ENCODE results near the gene IL6. TPM values are rescaled to one million over a fixed set of nuclear protein-coding genes. Genes with fewer than 3 reads are reported as not detected.

The IL6 gene
- total RNA-seq, 1 experiment from 2014 or later = not detected

DNA sequence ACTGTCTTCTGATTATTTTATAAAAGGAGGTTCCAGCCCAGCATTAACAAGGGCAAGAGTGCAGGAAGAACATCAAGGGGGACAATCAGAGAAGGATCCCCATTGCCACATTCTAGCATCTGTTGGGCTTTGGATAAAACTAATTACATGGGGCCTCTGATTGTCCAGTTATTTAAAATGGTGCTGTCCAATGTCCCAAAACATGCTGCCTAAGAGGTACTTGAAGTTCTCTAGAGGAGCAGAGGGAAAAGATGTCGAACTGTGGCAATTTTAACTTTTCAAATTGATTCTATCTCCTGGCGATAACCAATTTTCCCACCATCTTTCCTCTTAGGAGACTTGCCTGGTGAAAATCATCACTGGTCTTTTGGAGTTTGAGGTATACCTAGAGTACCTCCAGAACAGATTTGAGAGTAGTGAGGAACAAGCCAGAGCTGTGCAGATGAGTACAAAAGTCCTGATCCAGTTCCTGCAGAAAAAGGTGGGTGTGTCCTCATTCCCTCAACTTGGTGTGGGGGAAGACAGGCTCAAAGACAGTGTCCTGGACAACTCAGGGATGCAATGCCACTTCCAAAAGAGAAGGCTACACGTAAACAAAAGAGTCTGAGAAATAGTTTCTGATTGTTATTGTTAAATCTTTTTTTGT lies 2.3 kb downstream of the IL6 start:
- ChIA-PET CTCF (interaction anchor here (1.3 to 7.4 kb wide), 5 partner anchors 7 to 326 kb away, joined by 5 to 195 read pairs (median 8); no protein-coding TSS in a partner anchor), RAD21 (ENCODE audit: low non-redundant PET in 1 of 2, low total read pairs in 2 of 2, uncharacterized antibody in 2 of 2, unreplicated experiment in 2 of 2) (no interaction called here), POLR2A (no interaction called here)
- no TSS peak for BruUV-seq (replicated peaks)
- no peaks in the 10 kb centered on the region for H3K36me3 ChIP-seq (ENCODE audit: control insufficient read depth in 1 of 2, insufficient read depth in 2 of 2, low read length in 2 of 2)
- H3K9ac ChIP-seq (ENCODE audit: low read length) = no peak overlapping the region
- no peak overlapping the region for H2AFZ ChIP-seq (ENCODE audit: low read depth, low read length, poor library complexity, severe bottlenecking)
- DNase-seq (ENCODE audit: low read depth, low spot score) = no peak
- TF ChIP-seq, protein P1, sequence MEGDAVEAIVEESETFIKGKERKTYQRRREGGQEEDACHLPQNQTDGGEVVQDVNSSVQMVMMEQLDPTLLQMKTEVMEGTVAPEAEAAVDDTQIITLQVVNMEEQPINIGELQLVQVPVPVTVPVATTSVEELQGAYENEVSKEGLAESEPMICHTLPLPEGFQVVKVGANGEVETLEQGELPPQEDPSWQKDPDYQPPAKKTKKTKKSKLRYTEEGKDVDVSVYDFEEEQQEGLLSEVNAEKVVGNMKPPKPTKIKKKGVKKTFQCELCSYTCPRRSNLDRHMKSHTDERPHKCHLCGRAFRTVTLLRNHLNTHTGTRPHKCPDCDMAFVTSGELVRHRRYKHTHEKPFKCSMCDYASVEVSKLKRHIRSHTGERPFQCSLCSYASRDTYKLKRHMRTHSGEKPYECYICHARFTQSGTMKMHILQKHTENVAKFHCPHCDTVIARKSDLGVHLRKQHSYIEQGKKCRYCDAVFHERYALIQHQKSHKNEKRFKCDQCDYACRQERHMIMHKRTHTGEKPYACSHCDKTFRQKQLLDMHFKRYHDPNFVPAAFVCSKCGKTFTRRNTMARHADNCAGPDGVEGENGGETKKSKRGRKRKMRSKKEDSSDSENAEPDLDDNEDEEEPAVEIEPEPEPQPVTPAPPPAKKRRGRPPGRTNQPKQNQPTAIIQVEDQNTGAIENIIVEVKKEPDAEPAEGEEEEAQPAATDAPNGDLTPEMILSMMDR (IDR thresholded peaks at IDR 0.05 in 2 of 3, conservative IDR thresholded peaks at IDR 0.05 in 1 of 3; ENCODE audit: borderline replicate concordance in 1 of 3, insufficient read depth in 1 of 3, low read depth in 2 of 3, low read length in 2 of 3) = no peak
- no peak for TF ChIP-seq ZNF274 (IDR thresholded peaks at IDR 0.05; ENCODE audit: low read depth, low read length)
- no peak for TF ChIP-seq SIN3A (IDR thresholded peaks at IDR 0.05; ENCODE audit: low read depth)
- no peak for TF ChIP-seq TCF7L2 (IDR thresholded peaks at IDR 0.05; ENCODE audit: borderline replicate concordance, extremely low read depth, insufficient read depth, insufficient read length)
- no peaks in the 10 kb centered on the region for H3K27me3 ChIP-seq (ENCODE audit: insufficient read depth, low read length)
- no peak overlapping the region for H3K27ac ChIP-seq (ENCODE audit: low read depth, low read length)
- peaks cover 0 to 12% of the 10 kb centered on the region in 2 experiments; a peak in 1 of 4 replicates for H3K4me1 ChIP-seq (ENCODE audit: control insufficient read depth in 1 of 2, insufficient read depth in 2 of 2, low read length in 2 of 2)
- no peaks in the 10 kb centered on the region for H4K20me1 ChIP-seq (ENCODE audit: insufficient read depth)
- intact Hi-C loops (cut with micrococcal nuclease) = no loop called here
- H3K9me2 ChIP-seq (ENCODE audit: insufficient read depth) = no peaks in the 10 kb centered on the region
- H3K4me2 ChIP-seq (ENCODE audit: low read length) = no peak overlapping the region
- H3K79me2 ChIP-seq (ENCODE audit: insufficient read depth, low read length) = no peaks in the 10 kb centered on the region
- no peaks in the 10 kb centered on the region for H3K9me3 ChIP-seq (ENCODE audit: control insufficient read depth in 1 of 2, insufficient read depth in 1 of 2, low read depth in 1 of 2, low read length in 2 of 2)
- H3K4me3 ChIP-seq (replicated peaks in 1 of 2; ENCODE audit: low read depth in 1 of 2, low read length in 2 of 2) = no peak overlapping the region
- no peak for ATAC-seq

DNA sequence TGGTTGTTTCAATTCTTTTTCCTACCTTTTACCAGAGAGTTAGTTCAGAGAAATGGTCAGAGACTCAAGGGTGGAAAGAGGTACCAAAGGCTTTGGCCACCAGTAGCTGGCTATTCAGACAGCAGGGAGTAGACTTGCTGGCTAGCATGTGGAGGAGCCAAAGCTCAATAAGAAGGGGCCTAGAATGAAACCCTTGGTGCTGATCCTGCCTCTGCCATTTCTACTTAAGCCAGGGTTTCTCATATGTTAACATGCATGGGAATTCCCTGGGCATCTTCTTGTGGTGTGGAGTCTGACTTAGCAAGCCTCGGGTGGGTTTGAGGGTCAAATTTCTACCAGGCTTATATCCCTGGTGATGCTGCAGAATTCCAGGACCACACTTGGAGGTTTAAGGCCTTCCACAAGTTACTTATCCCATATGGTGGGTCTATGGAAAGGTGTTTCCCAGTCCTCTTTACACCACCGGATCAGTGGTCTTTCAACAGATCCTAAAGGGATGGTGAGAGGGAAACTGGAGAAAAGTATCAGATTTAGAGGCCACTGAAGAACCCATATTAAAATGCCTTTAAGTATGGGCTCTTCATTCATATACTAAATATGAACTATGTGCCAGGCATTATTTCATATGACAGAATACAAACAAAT lies 3.2 kb downstream of the IL6 start:
- Histone ChIP-seq H3K9me2 (ENCODE audit: insufficient read depth) (no peaks in the 10 kb centered on the region), H2AFZ (ENCODE audit: low read depth, low read length, poor library complexity, severe bottlenecking) (no peak overlapping the region), H3K27me3 (ENCODE audit: insufficient read depth, low read length) (no peaks in the 10 kb centered on the region), H3K27ac (ENCODE audit: low read depth, low read length) (no peak overlapping the region), H3K36me3 (ENCODE audit: control insufficient read depth in 1 of 2, insufficient read depth in 2 of 2, low read length in 2 of 2) (no peaks in the 10 kb centered on the region), H4K20me1 (ENCODE audit: insufficient read depth) (no peaks in the 10 kb centered on the region), H3K9me3 (ENCODE audit: control insufficient read depth in 1 of 2, insufficient read depth in 1 of 2, low read depth in 1 of 2, low read length in 2 of 2) (no peaks in the 10 kb centered on the region), H3K4me3 (replicated peaks in 1 of 2; ENCODE audit: low read depth in 1 of 2, low read length in 2 of 2) (no peak overlapping the region), H3K9ac (ENCODE audit: low read length) (no peak overlapping the region), H3K4me1 (ENCODE audit: control insufficient read depth in 1 of 2, insufficient read depth in 2 of 2, low read length in 2 of 2) (peaks cover 0 to 12% of the 10 kb centered on the region in 2 experiments; a peak in 1 of 4 replicates), H3K4me2 (ENCODE audit: low read length) (no peak overlapping the region), H3K79me2 (ENCODE audit: insufficient read depth, low read length) (no peaks in the 10 kb centered on the region)
- no TSS peak for BruUV-seq (replicated peaks)
- RAD21 ChIA-PET (ENCODE audit: low non-redundant PET in 1 of 2, low total read pairs in 2 of 2, uncharacterized antibody in 2 of 2, unreplicated experiment in 2 of 2) = no interaction called here
- ATAC-seq = no peak
- POLR2A ChIA-PET = no interaction called here
- no peak for DNase-seq (ENCODE audit: low read depth, low spot score)
- CTCF ChIA-PET = interaction anchor here (7.4 kb wide), 1 partner anchor 170 kb away, joined by 195 read pairs; no protein-coding TSS in a partner anchor
- intact Hi-C loops (cut with micrococcal nuclease) = no loop called here
- TF ChIP-seq POLR2AphosphoS5 (IDR thresholded peaks at IDR 0.05; ENCODE audit: low read depth, low read length) = no peak
- TF ChIP-seq SIN3A (IDR thresholded peaks at IDR 0.05; ENCODE audit: low read depth) = no peak
- TF ChIP-seq SRF (IDR thresholded peaks at IDR 0.05; ENCODE audit: low read depth) = no peak
- no peak for TF ChIP-seq ZFX (IDR thresholded peaks at IDR 0.05)
- TF ChIP-seq EGR1 (IDR thresholded peaks at IDR 0.05; ENCODE audit: low read depth) = no peak
- TF ChIP-seq TCF7L2 (IDR thresholded peaks at IDR 0.05; ENCODE audit: borderline replicate concordance, extremely low read depth, insufficient read depth, insufficient read length) = no peak
- TF ChIP-seq EZH2phosphoT487 (IDR thresholded peaks at IDR 0.05; ENCODE audit: borderline replicate concordance) = no peak
- TF ChIP-seq ELF1 (IDR thresholded peaks at IDR 0.05; ENCODE audit: borderline replicate concordance, low read depth) = no peak
- TF ChIP-seq EZH2 (IDR thresholded peaks at IDR 0.05) = no peak
- no peak for TF ChIP-seq YY1 (IDR thresholded peaks at IDR 0.05; ENCODE audit: extremely low read depth, insufficient replicate concordance, low read depth, low read length)
- TF ChIP-seq CEBPB (IDR thresholded peaks at IDR 0.05; ENCODE audit: low read depth) = no peak
- TF ChIP-seq CBX3 (IDR thresholded peaks at IDR 0.05; ENCODE audit: low read depth) = no peak
- no peak for TF ChIP-seq ZBTB33 (IDR thresholded peaks at IDR 0.05; ENCODE audit: extremely low read depth, insufficient replicate concordance, low read length)

Data from HCT116 (cell line).